HEK293 (cell line): ENCODE data around the gene CCDC142.

Source experiments
- BCL11A ChIP-seq: fragments of 450-650 bp; formaldehyde crosslinking; IDR thresholded peaks from 2 replicates; pipeline ENCODE4 v1.5.1; 2016; ENCODE audit warnings: low read depth, missing biosample characterization, missing genetic modification characterization
- GLI4 ChIP-seq: fragments of 450-650 bp; formaldehyde crosslinking; IDR thresholded peaks from 2 replicates; pipeline ENCODE4 v1.5.1; 2016; ENCODE audit warnings: missing biosample characterization, missing genetic modification characterization
- KLF10 ChIP-seq: fragments of 450-650 bp; IDR thresholded peaks from 2 replicates; pipeline ENCODE4 v1.5.1; 2018; ENCODE audit warnings: missing biosample characterization, mild to moderate bottlenecking, missing genetic modification characterization
- PRDM1 ChIP-seq: fragments of 450-650 bp; formaldehyde crosslinking; IDR thresholded peaks from 2 replicates; pipeline ENCODE4; 2016; ENCODE audit warnings: missing biosample characterization, missing genetic modification characterization
- RBAK ChIP-seq: fragments of 450-650 bp; formaldehyde crosslinking; IDR thresholded peaks from 2 replicates; pipeline ENCODE4 v1.5.1; 2016; ENCODE audit warnings: missing biosample characterization, missing genetic modification characterization
- SP3 ChIP-seq: fragments of 450-650 bp; formaldehyde crosslinking; IDR thresholded peaks from 2 replicates; pipeline ENCODE4 v1.5.1; 2016; ENCODE audit warnings: missing biosample characterization, missing genetic modification characterization
- YY1 ChIP-seq: fragments of 450-650 bp; formaldehyde crosslinking; IDR thresholded peaks from 2 replicates; pipeline ENCODE4 v1.5.1; 2018; ENCODE audit warnings: missing biosample characterization, missing genetic modification characterization
- ZBTB11 ChIP-seq: fragments of 450-650 bp; formaldehyde crosslinking; conservative IDR thresholded peaks from 2 replicates; pipeline ENCODE4 v1.5.1; 2016; ENCODE audit warnings: low read depth, missing biosample characterization, missing genetic modification characterization
- ZFP37 ChIP-seq: fragments of 450-650 bp; formaldehyde crosslinking; IDR thresholded peaks from 2 replicates; pipeline ENCODE4 v1.5.1; 2016; ENCODE audit warnings: missing biosample characterization, missing genetic modification characterization
- ZIC2 ChIP-seq: fragments of 450-650 bp; formaldehyde crosslinking; IDR thresholded peaks from 2 replicates; pipeline ENCODE4 v1.5.1; 2016; ENCODE audit warnings: missing biosample characterization, missing genetic modification characterization
- ZNF112 ChIP-seq: fragments of 450-650 bp; formaldehyde crosslinking; IDR thresholded peaks from 2 replicates; pipeline ENCODE4 v1.5.0; 2017; ENCODE audit warnings: missing biosample characterization, missing genetic modification characterization
- ZNF114 ChIP-seq: fragments of 450-650 bp; formaldehyde crosslinking; IDR thresholded peaks from 2 replicates; pipeline ENCODE4 v1.5.0; 2017; ENCODE audit warnings: missing biosample characterization, missing genetic modification characterization
- ZNF121 ChIP-seq: fragments of 450-650 bp; formaldehyde crosslinking; IDR thresholded peaks from 2 replicates; pipeline ENCODE4 v1.5.1; 2016; ENCODE audit warnings: missing biosample characterization, missing genetic modification characterization
- ZNF132 ChIP-seq: fragments of 450-650 bp; formaldehyde crosslinking; IDR thresholded peaks from 2 replicates; pipeline ENCODE4 v1.5.1; 2017; ENCODE audit warnings: missing biosample characterization, missing genetic modification characterization, borderline replicate concordance
- ZNF138 ChIP-seq: fragments of 450-650 bp; formaldehyde crosslinking; IDR thresholded peaks from 2 replicates; pipeline ENCODE4 v1.5.1; 2016; ENCODE audit warnings: missing biosample characterization, missing genetic modification characterization, borderline replicate concordance
- ZNF174 ChIP-seq: fragments of 450-650 bp; formaldehyde crosslinking; IDR thresholded peaks from 2 replicates; pipeline ENCODE4 v1.5.0; 2017; ENCODE audit warnings: missing biosample characterization, mild to moderate bottlenecking, missing genetic modification characterization
- ZNF202 ChIP-seq: fragments of 450-650 bp; formaldehyde crosslinking; IDR thresholded peaks from 2 replicates; pipeline ENCODE4 v1.5.1; 2016; ENCODE audit warnings: missing biosample characterization, missing genetic modification characterization, borderline replicate concordance
- ZNF274 ChIP-seq, 2 experiments: fragments of 200-500 bp in 1 of 2; fragments of 450-650 bp in 1 of 2; sonication (Bioruptor generic) in 1 of 2; formaldehyde crosslinking in 1 of 2; IDR thresholded peaks; 2 replicates each; pipeline versions ENCODE4 v1.5.1 to v1.6.1; 2014 to 2016; ENCODE audit warnings: borderline replicate concordance in 1 of 2, inconsistent platforms in 1 of 2, low read length in 1 of 2, missing biosample characterization in 1 of 2, missing genetic modification characterization in 1 of 2
- ZNF311 ChIP-seq: fragments of 450-650 bp; formaldehyde crosslinking; IDR thresholded peaks from 2 replicates; pipeline ENCODE4 v1.5.1; 2017; ENCODE audit warnings: missing biosample characterization, missing genetic modification characterization, borderline replicate concordance
- ZNF341 ChIP-seq: fragments of 450-650 bp; formaldehyde crosslinking; IDR thresholded peaks from 2 replicates; pipeline ENCODE4; 2016; ENCODE audit warnings: low read depth, missing biosample characterization, missing genetic modification characterization
- ZNF362 ChIP-seq: fragments of 450-650 bp; formaldehyde crosslinking; IDR thresholded peaks from 2 replicates; pipeline ENCODE4 v1.5.1; 2016; ENCODE audit warnings: missing biosample characterization, missing genetic modification characterization
- ZNF391 ChIP-seq: fragments of 450-650 bp; formaldehyde crosslinking; IDR thresholded peaks from 2 replicates; pipeline ENCODE4 v1.5.1; 2016; ENCODE audit warnings: low read depth, missing biosample characterization, missing genetic modification characterization, borderline replicate concordance
- ZNF394 ChIP-seq: fragments of 450-650 bp; formaldehyde crosslinking; IDR thresholded peaks from 2 replicates; pipeline ENCODE4 v1.5.1; 2016; ENCODE audit warnings: missing biosample characterization, missing genetic modification characterization, mild to moderate bottlenecking, moderate library complexity, borderline replicate concordance
- ZNF404 ChIP-seq: fragments of 450-650 bp; formaldehyde crosslinking; IDR thresholded peaks from 2 replicates; pipeline ENCODE4 v1.5.1; 2017; ENCODE audit warnings: missing biosample characterization, missing genetic modification characterization
- ZNF473 ChIP-seq: fragments of 450-650 bp; formaldehyde crosslinking; IDR thresholded peaks from 2 replicates; pipeline ENCODE4 v1.5.1; 2017; ENCODE audit warnings: missing biosample characterization, missing genetic modification characterization
- ZNF501 ChIP-seq: fragments of 450-650 bp; formaldehyde crosslinking; IDR thresholded peaks from 2 replicates; pipeline ENCODE4 v1.5.1; 2016; ENCODE audit warnings: missing biosample characterization, missing genetic modification characterization
- ZNF513 ChIP-seq: fragments of 450-650 bp; IDR thresholded peaks from 2 replicates; pipeline ENCODE4 v1.5.1; 2018; ENCODE audit warnings: missing biosample characterization, missing genetic modification characterization
- ZNF514 ChIP-seq: fragments of 450-650 bp; formaldehyde crosslinking; IDR thresholded peaks from 2 replicates; pipeline ENCODE4 v1.5.1; 2016; ENCODE audit warnings: missing biosample characterization, missing genetic modification characterization
- ZNF560 ChIP-seq: fragments of 450-650 bp; formaldehyde crosslinking; IDR thresholded peaks from 2 replicates; pipeline ENCODE4 v1.5.1; 2017; ENCODE audit warnings: missing biosample characterization, missing genetic modification characterization, borderline replicate concordance
- ZNF561 ChIP-seq: fragments of 450-650 bp; IDR thresholded peaks from 2 replicates; pipeline ENCODE4 v1.5.1; 2018; ENCODE audit warnings: missing biosample characterization, missing genetic modification characterization, borderline replicate concordance
- ZNF629 ChIP-seq: fragments of 450-650 bp; formaldehyde crosslinking; IDR thresholded peaks from 2 replicates; pipeline ENCODE4 v1.5.1; 2017; ENCODE audit warnings: missing biosample characterization, missing genetic modification characterization
- ZNF76 ChIP-seq: fragments of 450-650 bp; formaldehyde crosslinking; IDR thresholded peaks from 2 replicates; pipeline ENCODE4; 2016; ENCODE audit warnings: low read depth, missing biosample characterization, missing genetic modification characterization, borderline replicate concordance
- ZNF777 ChIP-seq: fragments of 450-650 bp; formaldehyde crosslinking; IDR thresholded peaks from 2 replicates; pipeline ENCODE4 v1.5.1; 2017; ENCODE audit warnings: missing biosample characterization, missing genetic modification characterization, borderline replicate concordance
- ZNF837 ChIP-seq: fragments of 450-650 bp; formaldehyde crosslinking; IDR thresholded peaks from 2 replicates; pipeline ENCODE4 v1.5.1; 2016; ENCODE audit warnings: missing biosample characterization, missing genetic modification characterization
- ZNF843 ChIP-seq: fragments of 450-650 bp; formaldehyde crosslinking; IDR thresholded peaks from 2 replicates; pipeline ENCODE4 v1.5.1; 2016; ENCODE audit warnings: missing biosample characterization, missing genetic modification characterization

The CCDC142 gene

GRCh38 chr2:74529357-74530238 is 46.8 kb upstream of the CCDC142 start, which contains the start of the genes AUP1 and HTRA2 (continued):
- TF ChIP-seq YY1 (tag by site-specific recombination) (peak; percentile 89), ZNF76 (tag by site-specific recombination) (peak; percentile 99), ZNF132 (tag by site-specific recombination) (no peak), ZNF394 (tag by site-specific recombination) (peak; percentile 67; the same call in 1 of the 2 replicates), PRDM1 (tag by site-specific recombination) (no peak), ZNF341 (tag by site-specific recombination) (no peak), GLI4 (tag by site-specific recombination) (no peak), ZNF114 (tag by site-specific recombination) (no peak), ZNF513 (tag by site-specific recombination) (no peak), ZNF112 (tag by site-specific recombination) (no peak), ZBTB11 (tag by site-specific recombination) (peak; percentile 96), ZNF561 (tag by site-specific recombination) (no peak), ZNF404 (tag by site-specific recombination) (no peak), RBAK (tag by site-specific recombination) (no peak), ZNF174 (tag by site-specific recombination) (no peak), ZNF777 (0 out of 2 replicates have a peak, but pooled peaks have one; percentile 16), ZNF202 (tag by site-specific recombination) (no peak), ZNF274 (IDR thresholded peaks at IDR 0.05; ENCODE audit: low read length) (no peak), ZNF274 (tag by site-specific recombination; IDR thresholded peaks at IDR 0.05; ENCODE audit: borderline replicate concordance) (no peak), ZNF629 (peak; percentile 27; the same call in 1 of the 2 replicates), ZIC2 (tag by site-specific recombination) (no peak), ZNF473 (tag by site-specific recombination) (no peak), ZFP37 (tag by site-specific recombination) (peak; percentile 74; the same call in 1 of the 2 replicates), ZNF514 (tag by site-specific recombination) (no peak), ZNF311 (tag by site-specific recombination) (no peak), ZNF501 (tag by site-specific recombination) (peak; percentile 86), KLF10 (tag by site-specific recombination) (no peak), ZNF560 (tag by site-specific recombination) (no peak), ZNF843 (peak; percentile 15; the same call in 1 of the 2 replicates), ZNF391 (no peak), ZNF837 (tag by site-specific recombination) (no peak), ZNF121 (tag by site-specific recombination) (no peak), ZNF362 (no peak), BCL11A (tag by site-specific recombination) (peak; percentile 42; the same call in 1 of the 2 replicates), ZNF138 (tag by site-specific recombination) (no peak), SP3 (tag by site-specific recombination) (peak; percentile 99)
